Right lobe of liver (tissue), 6 donors: ENCODE results near the gene DNM3. TPM values are rescaled to one million over a fixed set of nuclear protein-coding genes. Genes with fewer than 3 reads are reported as not detected.

ENCODE experiments used
- ATAC-seq, 4 donors: fragments of 200-7000 bp; cut with Tn5 transposase; one replicate each; pipeline ENCODE4 v1.9.1; 2020; ENCODE audit warnings: mild to moderate bottlenecking in 4 of 4, moderate library complexity in 4 of 4
- DNase-seq, 3 donors: peaks; one replicate each; pipeline ENCODE4 v3.0.0-alpha.2; 2020
- H3K27ac ChIP-seq, 3 donors: fragments of 200-600 bp; one replicate each; pipeline ENCODE4 v1.8.0; 2022
- H3K27me3 ChIP-seq, 2 donors: fragments of 200-600 bp; one replicate each; pipeline ENCODE4 v1.8.0; 2022
- H3K36me3 ChIP-seq, 4 donors: fragments of 200-600 bp; sonication (generic) in 1 of 4; one replicate each; pipeline versions ENCODE4 v1.5.1 to v1.8.0; 2017 to 2022; ENCODE audit warnings: control low read depth in 1 of 4
- H3K4me1 ChIP-seq, 4 donors: fragments of 200-600 bp; sonication (generic) in 1 of 4; one replicate each; pipeline versions ENCODE4 v1.5.1 to v1.8.0; 2017 to 2022; ENCODE audit warnings: control low read depth in 1 of 4
- H3K4me3 ChIP-seq, 3 donors: fragments of 200-600 bp; one replicate each; pipeline ENCODE4 v1.8.0; 2022
- H3K9me3 ChIP-seq, 4 donors: fragments of 200-600 bp; sonication (generic) in 1 of 4; one replicate each; pipeline versions ENCODE4 v1.5.1 to v1.8.0; 2017 to 2022; ENCODE audit warnings: control low read depth in 1 of 4
- CTCF ChIP-seq, 4 donors: fragments of 200-600 bp in 3 of 4; fragments of 450-650 bp in 1 of 4; IDR thresholded peaks; one replicate each; pipeline versions ENCODE4 v1.5.1 to v1.8.0; 2016 to 2022; ENCODE audit warnings: antibody characterized with exemption in 4 of 4, mild to moderate bottlenecking in 2 of 4
- POLR2A ChIP-seq: fragments of 450-650 bp; IDR thresholded peaks from one replicate; pipeline ENCODE4 v1.6.1; 2017; ENCODE audit warnings: antibody characterized with exemption, mild to moderate bottlenecking
- WGBS: methylation state at CpG from one replicate; pipeline ENCODE4 v1.1.6; 2018; ENCODE audit warnings: low coverage, low lambda C conversion rate; ENCODE audit not compliant: insufficient coverage; ENCODE audit errors: missing lambda C conversion rate; 5-methylcytosine and 5-hydroxymethylcytosine counted together
- intact Hi-C, 2 donors: fragments of 100-400 bp; cut with DNase I; formaldehyde crosslinking; loops; one replicate each; pipeline versions ENCODE4 v1.11.2 to v1.14.1; 2022
- total RNA-seq, 6 experiments: library from RNA; depleted of rRNA in 2 of 6; stranded (reverse); fragments of >200 nt in 2 of 6; fragmentation: NEBNext Ultra II Directional in 3 of 6; extraction: Animal tissue kit (Norgen Biotek cat#: 25700) in 3 of 6; gene quantifications; one replicate each; pipeline versions ENCODE4 v1.1.0 to v1.2.4, GENCODE V29; 2016 to 2023
- donor health status: DM: no; HTN: yes; CAD: no.
- donor health status: DM: no; HTN: no; CAD: no.
- donor health status: DM: no; HTN: no; CAD: no.
- donor health status: DM: no; HTN: yes; CAD: no.
- donor health status: DM: no; HTN: yes; CAD: no.

The DNM3 gene
- total RNA-seq, 6 experiments from 2014 or later: 0.29 to 0.92 (median 0.43) TPM

- no peak overlapping the region for H3K4me3 ChIP-seq
- intact Hi-C loops: no loop called here
- no peaks in the 10 kb centered on the region for H3K4me1 ChIP-seq
- no peaks in the 10 kb centered on the region for H3K27me3 ChIP-seq
- DNase-seq: no peak
- TF ChIP-seq CTCF (IDR thresholded peaks at IDR 0.05): no peak
- TF ChIP-seq POLR2A: no peak
- no peaks in the 10 kb centered on the region for H3K36me3 ChIP-seq
- WGBS: 64% methylated on average over 2 of the region's 2 CpGs
- ATAC-seq: no peak
- H3K9me3 ChIP-seq: no peaks in the 10 kb centered on the region
- no peak overlapping the region for H3K27ac ChIP-seq
Observed at GRCh38 chr1:172125250-172125649, 284.0 kb downstream of the DNM3 start.

GRCh38 chr1:172125812-172126430 lies 284.6 kb downstream of the DNM3 start:
- H3K4me1 ChIP-seq: no peaks in the 10 kb centered on the region
- H3K27ac ChIP-seq: no peak overlapping the region
- no peaks in the 10 kb centered on the region for H3K27me3 ChIP-seq
- intact Hi-C loops: no loop called here
- no peak overlapping the region for H3K4me3 ChIP-seq
- H3K36me3 ChIP-seq: no peaks in the 10 kb centered on the region
- no peaks in the 10 kb centered on the region for H3K9me3 ChIP-seq
- DNase-seq: no peak
- TF ChIP-seq CTCF (IDR thresholded peaks at IDR 0.05) (no peak), POLR2A (no peak)
- no peak for ATAC-seq

- Histone ChIP-seq H3K4me3 (no peak overlapping the region), H3K4me1 (no peaks in the 10 kb centered on the region), H3K27ac (no peak overlapping the region), H3K9me3 (no peaks in the 10 kb centered on the region), H3K27me3 (no peaks in the 10 kb centered on the region), H3K36me3 (no peaks in the 10 kb centered on the region)
- DNase-seq (no peak), ATAC-seq (no peak)
- 67% methylated on average over 1 of the region's 1 CpG for WGBS
- intact Hi-C loops: no loop called here
- no peak for TF ChIP-seq CTCF (IDR thresholded peaks at IDR 0.05)
- TF ChIP-seq POLR2A: no peak
Observed at GRCh38 chr1:172132836-172133235, 291.5 kb downstream of the DNM3 start.

GRCh38 chr1:172134087-172134731 lies 292.9 kb downstream of the DNM3 start:
- intact Hi-C loops: no loop called here
- Histone ChIP-seq H3K9me3 (no peaks in the 10 kb centered on the region), H3K27me3 (no peaks in the 10 kb centered on the region), H3K4me3 (no peak overlapping the region), H3K4me1 (no peaks in the 10 kb centered on the region), H3K27ac (no peak overlapping the region), H3K36me3 (no peaks in the 10 kb centered on the region)
- 80% methylated on average over 1 of the region's 2 CpGs for WGBS
- no peak for ATAC-seq
- TF ChIP-seq CTCF (IDR thresholded peaks at IDR 0.05) (no peak), POLR2A (no peak)
- no peak for DNase-seq
